ENCODE measurements around the gene TRIM71. TPM values are rescaled to one million over a fixed set of nuclear protein-coding genes. Genes with fewer than 3 reads are reported as not detected.

Gene TRIM71
- total and polyA plus RNA-seq, 2 of the 13 experiments (the other 11 are each of a cell fraction or from before 2014, with no cell fraction given), result 21.7 to 76.9 TPM

GRCh38 chr3:32840086-32840841 lies 22.5 kb downstream of the TRIM71 start (continued):
- TF ChIP-seq PAXIP1 (CRISPR knock-in tag; conservative IDR thresholded peaks at IDR 0.05), result peak; percentile 98
- no peak for TF ChIP-seq CERS6 (CRISPR knock-in tag; IDR thresholded peaks at IDR 0.05)
- TF ChIP-seq ZMYM2 (CRISPR knock-in tag; IDR thresholded peaks at IDR 0.05), result peak; percentile 3; the same call in 1 of the 2 replicates

- BruUV-seq (replicated peaks), result no TSS peak
- peaks cover 97% of the 10 kb centered on the region for H3K79me2 ChIP-seq (ENCODE audit: insufficient read depth, low read length)
- no peak for DNase-seq (ENCODE audit: low spot score)
- peaks cover 99% of the 10 kb centered on the region for H3K4me1 ChIP-seq (ENCODE audit: insufficient read depth, low read length)
- no peaks in the 10 kb centered on the region for H3K27me3 ChIP-seq (ENCODE audit: control insufficient read depth in 1 of 2, insufficient read depth in 2 of 2, low read length in 2 of 2)
- in situ Hi-C loops (cut with HindIII; ENCODE audit: extremely low pct_ligation_motif_present, low pct_unique_long_range_greater_than_20kb) (no loop called here), intact Hi-C loops (cut with micrococcal nuclease; ENCODE audit: unreplicated experiment) (loop anchor here (2.0 to 5.0 kb wide), 3 partner anchors 13 to 46 kb away; no protein-coding TSS in a partner anchor)
- H2AFZ ChIP-seq (ENCODE audit: low read length), result no peak overlapping the region
- peaks cover 71% of the 10 kb centered on the region for H4K20me1 ChIP-seq (ENCODE audit: insufficient read depth, low read length)
- peak overlapping the region; percentile 100 for H3K27ac ChIP-seq (ENCODE audit: extremely low read length, insufficient read depth, low read length)
- peak overlapping the region in 1 of 3 experiments; percentile 58; a peak in 2 of 6 replicates for H3K4me3 ChIP-seq (replicated peaks in 1 of 3; ENCODE audit: insufficient read depth in 1 of 3, low read depth in 2 of 3, low read length in 3 of 3)
- peaks cover 0 to 5% of the 10 kb centered on the region in 2 experiments; a peak in 1 of 5 replicates for H3K36me3 ChIP-seq (replicated peaks in 1 of 2; ENCODE audit: control insufficient read depth in 1 of 2, insufficient read depth in 2 of 2, low read length in 2 of 2)
- TF ChIP-seq ZNF878 (CRISPR knock-in tag; IDR thresholded peaks at IDR 0.05) (0 out of 2 replicates have a peak, but pooled peaks have one; percentile 24), THAP8 (CRISPR knock-in tag; IDR thresholded peaks at IDR 0.05; ENCODE audit: borderline replicate concordance) (no peak), HOXA3 (CRISPR knock-in tag; IDR thresholded peaks at IDR 0.05) (peak; percentile 29; the same call in 1 of the 2 replicates), NFE2L2 (IDR thresholded peaks at IDR 0.05; ENCODE audit: low read length) (no peak), MIXL1 (CRISPR knock-in tag; IDR thresholded peaks at IDR 0.05) (no peak), BCL6 (CRISPR knock-in tag; IDR thresholded peaks at IDR 0.05) (0 out of 2 replicates have a peak, but pooled peaks have one; percentile 2), CEBPG (CRISPR knock-in tag; IDR thresholded peaks at IDR 0.05) (peak; percentile 36; the same call in 1 of the 2 replicates), GATAD2A (CRISPR knock-in tag; IDR thresholded peaks at IDR 0.05) (peak; percentile 30; the same call in 1 of the 2 replicates), ATF2 (CRISPR knock-in tag; IDR thresholded peaks at IDR 0.05) (no peak), TEF (CRISPR knock-in tag; IDR thresholded peaks at IDR 0.05) (no peak), POLR2A (IDR thresholded peaks at IDR 0.05; ENCODE audit: insufficient read depth in 1 of 2, low read depth in 2 of 2, low read length in 2 of 2) (peak in 1 of 2 experiments; percentile 37; a peak in 1 of 4 replicates), TAF15 (IDR thresholded peaks at IDR 0.05; ENCODE audit: low read depth, low read length, poor library complexity, severe bottlenecking) (no peak)
- peak overlapping the region; percentile 80 for H3K4me2 ChIP-seq (ENCODE audit: low read depth, low read length)
- ATAC-seq, result no peak
- ChIA-PET CTCF (ENCODE audit: low intra/inter-chr PET ratio, low total read pairs) (no interaction called here), POLR2A (interaction anchor here (1.6 to 5.7 kb wide), 6 partner anchors 9 to 26 kb away, joined by 4 to 36 read pairs (median 9); partner anchors contain the start of gene TRIM71)
- 23% methylated on average over 12 of the region's 12 CpGs for WGBS (ENCODE audit: low lambda C conversion rate)
- no peak for FAIRE-seq
- no peaks in the 10 kb centered on the region for H3K9me3 ChIP-seq (ENCODE audit: low read length)
- peak overlapping the region; percentile 90 for H3K9ac ChIP-seq (ENCODE audit: insufficient read depth, low read depth, low read length)
These were observed 23.5 kb downstream of the TRIM71 start for GRCh38 chr3:32841341-32841740.

Measured in HepG2 (cell line).